CD4-positive, alpha-beta T cell treated with Interleukin-2 at 100 ng/mL for 4 hours (primary cell): ENCODE data around the gene BTBD2.

ENCODE experiments used
- DNase-seq: peaks from one replicate; pipeline ENCODE4 v3.0.0-alpha.2; 2020; ENCODE audit warnings: low spot score

Gene BTBD2

DNA sequence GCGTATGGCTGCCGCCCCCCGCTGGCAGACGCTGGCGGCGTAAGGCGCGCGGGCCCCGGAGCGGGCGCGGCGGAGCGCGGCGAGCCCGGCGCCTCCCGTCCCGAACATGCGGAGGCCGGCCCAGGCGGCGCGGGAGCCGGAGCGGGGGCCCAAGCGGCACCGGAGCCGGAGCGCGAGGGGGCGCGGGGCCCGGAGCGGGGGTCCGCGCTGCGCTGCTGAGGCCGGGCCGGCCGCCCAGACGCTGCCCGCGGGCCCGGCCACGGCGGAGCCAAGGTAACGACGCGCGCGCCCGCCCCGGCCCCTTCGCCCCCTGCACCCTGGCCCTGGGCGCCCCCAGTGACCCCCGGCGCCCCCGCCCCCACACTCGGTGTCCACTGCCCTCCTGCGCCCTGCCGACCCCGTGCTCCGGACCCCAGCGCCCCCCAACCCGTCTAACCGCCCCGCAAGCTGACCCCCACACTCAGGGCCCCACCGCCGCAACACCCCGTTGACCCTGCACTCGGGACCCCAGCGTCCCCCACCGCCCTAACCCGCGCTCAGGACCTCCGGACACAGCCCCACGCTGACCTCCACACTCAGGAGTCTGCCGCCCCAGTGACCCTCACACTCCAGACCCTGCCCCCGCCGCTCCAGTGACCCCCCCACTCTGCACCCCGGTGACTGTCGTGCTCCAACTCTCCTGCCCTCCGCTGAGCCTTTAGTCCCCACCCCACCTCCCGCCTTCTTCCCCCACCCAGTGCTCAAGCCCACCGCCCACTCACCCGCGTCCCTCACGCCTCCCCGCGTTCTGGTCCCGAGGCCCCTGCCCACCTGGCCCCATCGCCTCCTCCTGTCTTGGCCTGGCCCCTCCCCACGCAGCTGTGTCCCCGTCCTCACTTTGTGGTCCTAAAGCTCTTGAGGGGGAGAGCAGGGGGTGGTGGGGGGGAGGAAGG lies 74.1 kb downstream of the BTBD2 start, which contains the start of gene CSNK1G2:
Gene CSNK1G2, plus strand, starts transcription at position 27 of the 932 bp plus-strand sequence. CDS start 28,601 bp downstream, outside the sequence.
- DNase-seq, result no peak

DNA sequence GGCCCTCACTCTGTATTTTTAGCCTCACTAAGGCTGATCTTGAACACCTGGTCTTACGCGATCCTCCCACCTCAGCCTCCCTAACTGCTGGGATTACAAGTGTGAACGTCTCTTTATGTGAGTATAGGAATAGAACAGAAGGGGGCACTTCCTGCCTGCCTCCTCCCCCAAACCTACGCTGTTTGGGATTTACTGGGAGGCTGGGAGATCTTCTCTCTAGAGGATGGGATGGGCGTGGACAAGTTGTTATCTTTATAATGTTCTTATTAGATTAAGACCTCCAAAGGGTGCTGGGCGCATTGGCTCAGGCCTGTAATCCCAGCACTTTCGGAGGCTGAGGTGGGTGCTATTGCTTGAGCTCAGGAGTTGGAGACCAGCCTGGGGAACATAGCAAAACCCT lies 77.4 kb downstream of the BTBD2 start:
- DNase-seq, result no peak

DNA sequence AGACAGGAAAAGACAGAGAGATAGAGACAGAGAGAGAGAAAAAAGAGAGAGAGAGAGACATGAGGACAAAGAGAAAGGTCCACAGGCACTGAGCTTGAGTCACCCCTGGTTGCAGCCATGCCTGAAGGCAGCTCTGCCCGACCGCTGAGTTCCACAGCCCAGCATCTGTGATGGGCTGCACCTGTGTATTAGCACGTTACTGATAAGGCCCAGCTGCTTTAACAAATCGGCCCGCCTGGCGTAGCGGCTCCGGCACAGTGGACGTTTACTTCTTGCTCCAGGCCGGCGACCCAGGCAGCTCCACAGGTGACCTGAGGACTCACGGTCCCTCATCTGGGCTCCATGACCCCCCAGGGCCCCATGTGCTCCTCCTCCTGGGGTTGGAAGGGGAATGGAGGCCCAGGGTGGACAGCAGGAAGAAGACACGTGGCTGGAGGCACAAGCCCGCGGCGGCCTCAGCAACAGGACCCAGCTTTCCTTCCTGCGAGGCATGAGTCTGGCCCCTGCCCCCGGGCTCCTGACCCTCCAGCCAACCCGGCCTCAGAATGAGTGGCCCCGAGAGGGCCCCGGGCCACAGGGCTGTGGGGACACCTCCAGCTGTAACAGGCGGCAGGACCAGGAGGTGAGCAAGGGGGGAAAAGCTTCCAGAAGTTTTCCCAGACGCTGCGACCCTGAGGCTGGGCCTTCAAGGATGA lies 78.5 kb downstream of the BTBD2 start:
- DNase-seq, result no peak

DNA sequence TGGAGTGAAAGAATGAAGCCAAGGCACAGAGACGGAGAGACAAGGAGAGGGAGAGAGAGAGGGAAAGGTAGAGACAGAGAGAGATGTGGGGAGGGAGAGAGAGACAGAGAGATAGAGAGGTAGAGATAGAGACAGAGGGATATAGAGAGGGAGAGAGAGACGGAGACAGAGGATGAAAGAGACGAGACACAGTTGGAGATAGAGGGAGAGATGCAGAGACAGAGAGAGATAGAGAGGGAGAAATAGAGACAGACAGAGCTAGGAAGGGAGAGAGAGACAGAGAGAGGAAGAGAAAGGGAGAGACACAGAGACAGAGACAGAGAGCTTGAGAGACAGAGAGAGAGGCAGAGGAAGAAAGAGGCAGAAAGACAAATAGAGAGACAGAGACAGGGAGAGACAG lies 79.1 kb downstream of the BTBD2 start:
- DNase-seq, result no peak

DNA sequence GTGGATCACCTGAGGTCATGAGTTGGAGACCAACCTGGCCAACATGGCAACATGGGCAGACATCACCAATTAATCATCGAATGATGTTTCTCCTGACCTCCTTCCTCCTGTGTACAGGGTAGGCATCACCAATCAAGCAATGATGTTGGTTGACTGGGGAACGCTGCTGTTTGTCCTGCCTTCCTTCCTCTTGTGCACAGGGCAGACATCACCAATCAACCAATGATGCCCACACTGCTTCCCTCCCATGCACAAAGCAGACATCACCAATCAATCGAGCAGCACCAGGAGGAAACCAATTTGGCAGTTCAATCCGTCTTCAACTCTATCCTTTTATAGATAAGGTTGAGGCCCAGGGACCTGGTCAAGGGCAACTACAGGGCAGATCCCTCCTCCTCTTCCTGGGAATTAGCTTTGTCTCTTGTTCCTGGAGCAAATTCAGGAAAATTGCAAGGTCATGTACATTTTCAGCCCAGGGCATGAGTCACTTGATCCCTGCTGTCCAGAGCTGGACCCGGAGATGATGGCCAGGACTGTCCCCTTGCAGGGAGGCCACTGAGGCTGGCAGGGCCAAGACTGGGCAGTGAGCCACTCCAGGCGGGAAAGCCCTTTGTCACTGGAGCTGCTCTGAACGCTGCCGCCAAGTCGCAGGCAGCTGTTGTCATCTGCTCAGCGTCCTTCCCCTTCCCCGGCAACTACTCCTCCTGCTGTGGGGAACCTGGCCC lies 79.9 kb downstream of the BTBD2 start:
- DNase-seq, result no peak
